Fibroblast of villous mesenchyme (primary cell): Measurements from ENCODE around the gene PRKCH. TPM values are rescaled to one million over a fixed set of nuclear protein-coding genes. Genes with fewer than 3 reads are reported as not detected.
A peak's percentile ranks its signal among the peaks of the same experiment; 100 is the strongest.

Source experiments
- DNase-seq: peaks from one replicate; pipeline ENCODE4 v3.0.0-alpha.2; 2010; ENCODE audit warnings: low read depth
- H3K4me3 ChIP-seq: 2 replicates; pipeline ENCODE4 v1.5.1; 2011; ENCODE audit warnings: low read depth, mild to moderate bottlenecking, low read length
- CTCF ChIP-seq: IDR thresholded peaks from 2 replicates; pipeline ENCODE4 v1.5.1; 2012; ENCODE audit warnings: low read depth, mild to moderate bottlenecking, low read length; ENCODE audit not compliant: insufficient read depth
- total RNA-seq: library from RNA; depleted of rRNA; stranded (reverse); fragments of >200 nt; gene quantifications from 2 replicates; pipeline ENCODE4 v1.2.3, GENCODE V29; 2012

The PRKCH gene
- total RNA-seq, 1 donor, result 2.6 TPM

- no peak overlapping the region for H3K4me3 ChIP-seq
- DNase-seq, result no peak
- TF ChIP-seq CTCF, result no peak
Observed at GRCh38 chr14:61515436-61516117, 194.2 kb downstream of the PRKCH start.

- DNase-seq, result peak; percentile 48
- H3K4me3 ChIP-seq, result no peak overlapping the region
- no peak for TF ChIP-seq CTCF
Observed at GRCh38 chr14:61516118-61516743, 194.9 kb downstream of the PRKCH start.

GRCh38 chr14:61516964-61517653 is 195.7 kb downstream of the PRKCH start:
- H3K4me3 ChIP-seq, result no peak overlapping the region
- no peak for DNase-seq

GRCh38 chr14:61517911-61518384 is 196.6 kb downstream of the PRKCH start:
- no peak for DNase-seq
- no peak for TF ChIP-seq CTCF
- H3K4me3 ChIP-seq, result no peak overlapping the region

More at GRCh38 chr14:61516964-61517653, 195.7 kb downstream of the PRKCH start:
- TF ChIP-seq CTCF, result no peak

- no peak overlapping the region for H3K4me3 ChIP-seq
- TF ChIP-seq CTCF, result no peak
- DNase-seq, result no peak
Observed at GRCh38 chr14:61518403-61518802, 197.0 kb downstream of the PRKCH start.

- no peak for TF ChIP-seq CTCF
- no peak overlapping the region for H3K4me3 ChIP-seq
- DNase-seq, result no peak
Observed at GRCh38 chr14:61519106-61519505, 197.7 kb downstream of the PRKCH start.
